Calu3 (cell line): ENCODE results near the gene AGPAT3. TPM values are rescaled to one million over a fixed set of nuclear protein-coding genes. Genes with fewer than 3 reads are reported as not detected.

ENCODE experiments used
- BruUV-seq: library from RNA; stranded (reverse); fragments of 400-500 nt; replicated peaks from 2 replicates; lab custom pipeline; 2021; lab: Mats Ljungman, UMichigan
- CTCF ChIA-PET: fragments of 300-600 bp; sonication (Branson Sonifier 250); formaldehyde crosslinking; loops from one replicate; lab custom pipeline; 2022; ENCODE audit warnings: antibody characterized with exemption; lab: Charles Lee
- DNase-seq: peaks from one replicate; pipeline ENCODE4 v3.0.0; 2022
- H3K27ac Mint-ChIP-seq: one replicate; pipeline ENCODE4 v1.8.0; 2022; ENCODE audit warnings: mixed read lengths; ENCODE audit not compliant: unreplicated experiment
- H3K27me3 Mint-ChIP-seq: one replicate; pipeline ENCODE4 v1.8.0; 2022; ENCODE audit warnings: mixed read lengths; ENCODE audit not compliant: unreplicated experiment
- H3K36me3 Mint-ChIP-seq: one replicate; pipeline ENCODE4 v1.8.0; 2022; ENCODE audit warnings: mild to moderate bottlenecking, moderate library complexity, mixed read lengths; ENCODE audit not compliant: insufficient read depth, unreplicated experiment
- H3K4me1 Mint-ChIP-seq: one replicate; pipeline ENCODE4 v1.8.0; 2022; ENCODE audit warnings: mild to moderate bottlenecking, low read depth, mixed read lengths; ENCODE audit not compliant: unreplicated experiment
- H3K4me3 Mint-ChIP-seq: one replicate; pipeline ENCODE4 v1.8.0; 2022; ENCODE audit warnings: mild to moderate bottlenecking, low read depth, moderate library complexity, mixed read lengths; ENCODE audit not compliant: unreplicated experiment
- H3K9me3 Mint-ChIP-seq: one replicate; pipeline ENCODE4 v1.8.0; 2022; ENCODE audit warnings: low read depth, mixed read lengths; ENCODE audit not compliant: unreplicated experiment
- CTCF ChIP-seq: fragments of 200-600 bp; IDR thresholded peaks from one replicate; pipeline ENCODE4 v1.8.0; 2022; ENCODE audit warnings: antibody characterized with exemption; ENCODE audit not compliant: unreplicated experiment
- intact Hi-C: fragments of 100-400 bp; cut with micrococcal nuclease; formaldehyde crosslinking; loops from one replicate; pipeline ENCODE4 v1.10.0; 2022; ENCODE audit not compliant: unreplicated experiment
- total RNA-seq: library from RNA; stranded (reverse); gene quantifications from 2 replicates; pipeline ENCODE4 v1.2.3, GENCODE V29; 2022

The AGPAT3 gene
- total RNA-seq, 1 experiment from 2014 or later: 61.2 TPM

GRCh38 chr21:43925096-43925481, 60.1 kb downstream of the AGPAT3 start:
- Mint-ChIP-seq H3K27me3 (no peaks in the 10 kb centered on the region), H3K9me3 (no peaks in the 10 kb centered on the region), H3K4me1 (peaks cover 3% of the 10 kb centered on the region), H3K36me3 (no peaks in the 10 kb centered on the region), H3K4me3 (no peak overlapping the region), H3K27ac (no peak overlapping the region)
- no peak for DNase-seq
- CTCF ChIA-PET: interaction anchor here (0.6 kb wide), 1 partner anchor 77 kb away, joined by 4 read pairs; no protein-coding TSS in a partner anchor
- no TSS peak for BruUV-seq
- intact Hi-C loops: no loop called here
- no peak for TF ChIP-seq CTCF

GRCh38 chr21:43925609-43926008, 60.6 kb downstream of the AGPAT3 start:
- no peaks in the 10 kb centered on the region for H3K4me1 Mint-ChIP-seq
- TF ChIP-seq CTCF: no peak
- H3K36me3 Mint-ChIP-seq: no peaks in the 10 kb centered on the region
- DNase-seq: no peak
- intact Hi-C loops: no loop called here
- BruUV-seq: no TSS peak
- CTCF ChIA-PET: interaction anchor here (0.6 kb wide), 1 partner anchor 77 kb away, joined by 4 read pairs; no protein-coding TSS in a partner anchor
- H3K4me3 Mint-ChIP-seq: no peak overlapping the region
- no peak overlapping the region for H3K27ac Mint-ChIP-seq
- no peaks in the 10 kb centered on the region for H3K9me3 Mint-ChIP-seq
- H3K27me3 Mint-ChIP-seq: no peaks in the 10 kb centered on the region

- Mint-ChIP-seq H3K4me3 (no peak overlapping the region), H3K36me3 (no peaks in the 10 kb centered on the region), H3K9me3 (no peaks in the 10 kb centered on the region), H3K27me3 (no peaks in the 10 kb centered on the region), H3K27ac (no peak overlapping the region), H3K4me1 (no peaks in the 10 kb centered on the region)
- intact Hi-C loops: no loop called here
- TF ChIP-seq CTCF: no peak
- CTCF ChIA-PET: interaction anchor here (0.7 kb wide), 1 partner anchor 805 kb away, joined by 9 read pairs; no protein-coding TSS in a partner anchor
- BruUV-seq: no TSS peak
- DNase-seq: no peak
Observed at GRCh38 chr21:43926196-43926595, 61.2 kb downstream of the AGPAT3 start.

GRCh38 chr21:43927591-43928221, 62.7 kb downstream of the AGPAT3 start:
- no peaks in the 10 kb centered on the region for H3K36me3 Mint-ChIP-seq
- no peak overlapping the region for H3K4me3 Mint-ChIP-seq
- DNase-seq: no peak
- H3K27me3 Mint-ChIP-seq: no peaks in the 10 kb centered on the region
- H3K27ac Mint-ChIP-seq: no peak overlapping the region
- CTCF ChIA-PET: no interaction called here
- no peak for TF ChIP-seq CTCF
- H3K9me3 Mint-ChIP-seq: no peaks in the 10 kb centered on the region
- H3K4me1 Mint-ChIP-seq: no peaks in the 10 kb centered on the region
- BruUV-seq: no TSS peak
- intact Hi-C loops: no loop called here
